Panc1 (cell line): ENCODE measurements around the gene MMP28.

Experiments
- CTCF ChIP-seq: fragments of 450-650 bp; IDR thresholded peaks from 2 replicates; pipeline ENCODE4 v1.5.1; 2017; ENCODE audit warnings: mild to moderate bottlenecking
- POLR2AphosphoS5 ChIP-seq: IDR thresholded peaks from 2 replicates; pipeline ENCODE4 v1.6.1; 2012; ENCODE audit warnings: mild to moderate bottlenecking, low read depth, low read length, moderate library complexity
- TCF7L2 ChIP-seq: IDR thresholded peaks from 2 replicates; pipeline ENCODE4 v1.6.1; 2011; ENCODE audit warnings: mild to moderate bottlenecking, low read depth, low read length, inconsistent platforms

- no peak for TF ChIP-seq CTCF
- TF ChIP-seq POLR2AphosphoS5, result no peak
- no peak for TF ChIP-seq TCF7L2
Observed at GRCh38 chr17:35723735-35724134, 71.7 kb downstream of the MMP28 start.
